H9 (cell line): Measurements from ENCODE around the gene NBEA. TPM values are rescaled to one million over a fixed set of nuclear protein-coding genes. Genes with fewer than 3 reads are reported as not detected.

Experiments used
- DNase-seq: peaks from one replicate; pipeline ENCODE4 v3.0.0-alpha.2; 2017
- H2AFZ ChIP-seq: one replicate; pipeline ENCODE4 v1.6.1; 2013; ENCODE audit warnings: mild to moderate bottlenecking, low read length, control low read depth, moderate library complexity
- H2AK5ac ChIP-seq: 2 replicates; pipeline ENCODE4 v1.6.1; 2013; ENCODE audit warnings: low read length, control low read depth, mixed read lengths; ENCODE audit not compliant: insufficient read length
- H2BK120ac ChIP-seq: one replicate; pipeline ENCODE4 v1.6.1; 2013; ENCODE audit warnings: low read depth, mild to moderate bottlenecking, low read length, control low read depth, inconsistent platforms; ENCODE audit not compliant: poor library complexity, severe bottlenecking
- H2BK12ac ChIP-seq: 2 replicates; pipeline ENCODE4 v1.6.1; 2013; ENCODE audit warnings: low read length, control low read depth, mixed read lengths, low read depth; ENCODE audit not compliant: insufficient read length
- H2BK15ac ChIP-seq: 2 replicates; pipeline ENCODE4 v1.6.1; 2013; ENCODE audit warnings: low read depth, low read length, control low read depth
- H2BK20ac ChIP-seq: one replicate; pipeline ENCODE4 v1.6.1; 2013; ENCODE audit warnings: low read depth, mild to moderate bottlenecking, low read length, control low read depth, inconsistent platforms; ENCODE audit not compliant: poor library complexity, severe bottlenecking
- H2BK5ac ChIP-seq: 2 replicates; pipeline ENCODE4 v1.6.1; 2013; ENCODE audit warnings: low read length, control low read depth, mixed read lengths; ENCODE audit not compliant: insufficient read length
- H3K14ac ChIP-seq: 2 replicates; pipeline ENCODE4 v1.6.1; 2013; ENCODE audit warnings: low read length, control low read depth; ENCODE audit not compliant: insufficient read depth
- H3K18ac ChIP-seq: 2 replicates; pipeline ENCODE4 v1.6.1; 2013; ENCODE audit warnings: low read depth, mild to moderate bottlenecking, mixed read lengths, low read length, control low read depth; ENCODE audit not compliant: insufficient read length
- H3K23ac ChIP-seq: 2 replicates; pipeline ENCODE4 v1.6.1; 2013; ENCODE audit warnings: low read length, control low read depth, mixed read lengths, low read depth; ENCODE audit not compliant: insufficient read length
- H3K23me2 ChIP-seq: 2 replicates; pipeline ENCODE4 v1.6.1; 2013; ENCODE audit warnings: low read depth, mild to moderate bottlenecking, mixed read lengths, low read length, control low read depth; ENCODE audit not compliant: insufficient read length, poor library complexity, severe bottlenecking
- H3K27ac ChIP-seq: 2 replicates; pipeline ENCODE4 v1.5.1; 2013; ENCODE audit warnings: low read length, control low read depth, mixed read lengths, low read depth; ENCODE audit not compliant: insufficient read length
- H3K27me3 ChIP-seq: 2 replicates; pipeline ENCODE4 v1.6.1; 2013; ENCODE audit warnings: low read length, control low read depth, inconsistent platforms; ENCODE audit not compliant: insufficient read depth
- H3K4ac ChIP-seq: 2 replicates; pipeline ENCODE4 v1.6.1; 2013; ENCODE audit warnings: low read depth, mild to moderate bottlenecking, control low read depth, inconsistent platforms, low read length, moderate library complexity
- H3K4me1 ChIP-seq: 2 replicates; pipeline ENCODE4 v1.6.1; 2013; ENCODE audit warnings: low read length, control low read depth, inconsistent platforms; ENCODE audit not compliant: insufficient read depth
- H3K4me2 ChIP-seq: 2 replicates; pipeline ENCODE4 v1.6.1; 2013; ENCODE audit warnings: low read length, control low read depth, mixed read lengths; ENCODE audit not compliant: insufficient read length, insufficient read depth
- H3K56ac ChIP-seq: 2 replicates; pipeline ENCODE4 v1.6.1; 2013; ENCODE audit warnings: low read depth, mild to moderate bottlenecking, mixed read lengths, low read length, control low read depth; ENCODE audit not compliant: insufficient read length
- H3K79me1 ChIP-seq: 2 replicates; pipeline ENCODE4 v1.6.1; 2013; ENCODE audit warnings: low read depth, mild to moderate bottlenecking, moderate library complexity, low read length, control low read depth, inconsistent platforms; ENCODE audit not compliant: insufficient read depth, poor library complexity, severe bottlenecking
- H3K79me2 ChIP-seq: 2 replicates; pipeline ENCODE4 v1.6.1; 2013; ENCODE audit warnings: low read length, control low read depth, inconsistent platforms; ENCODE audit not compliant: insufficient read depth
- H3K9ac ChIP-seq: 2 replicates; pipeline ENCODE4 v1.6.1; 2013; ENCODE audit warnings: low read length, control low read depth, mixed read lengths; ENCODE audit not compliant: insufficient read length; ENCODE audit errors: extremely low read depth
- H3K9me3 ChIP-seq: one replicate; pipeline ENCODE4 v1.6.1; 2013; ENCODE audit warnings: low read depth, low read length, inconsistent platforms; ENCODE audit not compliant: control insufficient read depth
- H3T11ph ChIP-seq: one replicate; pipeline ENCODE4 v1.6.1; 2013; ENCODE audit warnings: mild to moderate bottlenecking, low read length, control low read depth, inconsistent platforms
- H4K20me1 ChIP-seq: one replicate; pipeline ENCODE4 v1.6.1; 2013; ENCODE audit not compliant: control insufficient read depth, insufficient read length, insufficient read depth
- H4K5ac ChIP-seq: 2 replicates; pipeline ENCODE4 v1.6.1; 2013; ENCODE audit warnings: low read depth, mild to moderate bottlenecking, mixed read lengths, low read length, control low read depth; ENCODE audit not compliant: insufficient read length
- H4K8ac ChIP-seq: replicated peaks from 2 replicates; pipeline ENCODE4 v1.6.1; 2013; ENCODE audit warnings: low read length, control low read depth, mixed read lengths, low read depth; ENCODE audit not compliant: insufficient read length
- H4K91ac ChIP-seq: 2 replicates; pipeline ENCODE4 v1.6.1; 2013; ENCODE audit warnings: low read depth, mild to moderate bottlenecking, moderate library complexity, mixed read lengths, low read length, control low read depth; ENCODE audit not compliant: insufficient read length
- H3K27ac Mint-ChIP-seq, 3 experiments: 2 replicates in 2 of 3; 3 replicates in 1 of 3; pipeline ENCODE4 v1.8.0; 2020 to 2021; ENCODE audit warnings: mixed read lengths in 3 of 3, mild to moderate bottlenecking in 1 of 3, moderate library complexity in 1 of 3
- H3K27me3 Mint-ChIP-seq: 2 replicates; pipeline ENCODE4 v1.8.0; 2021; ENCODE audit warnings: low read depth, mild to moderate bottlenecking, moderate library complexity, mixed read lengths
- H3K36me3 Mint-ChIP-seq, 3 experiments: 2 replicates in 2 of 3; 3 replicates in 1 of 3; pipeline ENCODE4 v1.8.0; 2020 to 2021; ENCODE audit warnings: low read depth in 3 of 3, mixed read lengths in 3 of 3; ENCODE audit not compliant: insufficient read depth in 1 of 3
- H3K4me1 Mint-ChIP-seq, 2 experiments: 2 replicates each; pipeline ENCODE4 v1.8.0; 2020; ENCODE audit warnings: mixed read lengths in 2 of 2
- H3K4me3 Mint-ChIP-seq, 2 experiments: 2 replicates in 1 of 2; 3 replicates in 1 of 2; pipeline ENCODE4 v1.8.0; 2020 to 2021; ENCODE audit warnings: mild to moderate bottlenecking in 2 of 2, mixed read lengths in 2 of 2, moderate library complexity in 1 of 2
- H3K9me3 Mint-ChIP-seq, 2 experiments: 2 replicates in 1 of 2; 3 replicates in 1 of 2; pipeline ENCODE4 v1.8.0; 2020; ENCODE audit warnings: mild to moderate bottlenecking in 2 of 2, mixed read lengths in 2 of 2, moderate library complexity in 1 of 2
- CTCF ChIP-seq: fragments of 200-600 bp; sonication (generic); conservative IDR thresholded peaks from 3 replicates; pipeline ENCODE4 v1.8.0; 2021; ENCODE audit warnings: antibody characterized with exemption, mild to moderate bottlenecking
- WGBS: extraction: QIAGEN DNeasy Blood & Tissue Kit; methylation state at CpG from one replicate; pipeline ENCODE4 v1.1.7; 2013; ENCODE audit warnings: missing lambda C conversion rate, low lambda C conversion rate, mixed read lengths; ENCODE audit not compliant: insufficient read length; ENCODE audit errors: extremely low coverage; 5-methylcytosine and 5-hydroxymethylcytosine counted together
- total RNA-seq: library from RNA; stranded (reverse); gene quantifications from 2 replicates; pipeline ENCODE4 v1.2.1, GENCODE V29; 2021

Gene NBEA
- total RNA-seq, 1 experiment from 2014 or later = 17.3 TPM

GRCh38 chr13:35567406-35567980 is 625.4 kb downstream of the NBEA start:
- Histone ChIP-seq H3K18ac (no peak overlapping the region), H4K91ac (no peak overlapping the region), H3K14ac (no peak overlapping the region), H2BK20ac (no peak overlapping the region), H3K23me2 (no peaks in the 10 kb centered on the region), H3K79me1 (no peaks in the 10 kb centered on the region), H4K8ac (no peak overlapping the region), H3K4me1 (no peaks in the 10 kb centered on the region; the same call in 1 of the 2 replicates), H3K27ac (no peak overlapping the region), H2AFZ (no peak overlapping the region), H3K56ac (no peak overlapping the region), H3K4me2 (no peak overlapping the region), H3K9ac (no peak overlapping the region), H3T11ph (no peak overlapping the region), H2BK12ac (no peak overlapping the region), H4K5ac (no peak overlapping the region), H3K27me3 (no peaks in the 10 kb centered on the region), H2BK120ac (no peak overlapping the region), H3K79me2 (no peaks in the 10 kb centered on the region), H2AK5ac (no peak overlapping the region), H2BK15ac (no peak overlapping the region), H2BK5ac (no peak overlapping the region), H4K20me1 (no peaks in the 10 kb centered on the region), H3K23ac (no peak overlapping the region), H3K4ac (no peak overlapping the region), H3K9me3 (no peaks in the 10 kb centered on the region)
- no peak overlapping the region for H3K4me3 Mint-ChIP-seq
- no peak overlapping the region for H3K27ac Mint-ChIP-seq
- no peak for DNase-seq
- peaks cover 7 to 11% of the 10 kb centered on the region in 2 experiments for H3K4me1 Mint-ChIP-seq
- WGBS = no CpG with 5 or more reads among the region's 3 CpGs
- H3K27me3 Mint-ChIP-seq = no peaks in the 10 kb centered on the region
- H3K9me3 Mint-ChIP-seq = no peaks in the 10 kb centered on the region
- H3K36me3 Mint-ChIP-seq = no peaks in the 10 kb centered on the region
- TF ChIP-seq CTCF = no peak
